Activated gamma-delta T cell treated with Interleukin-2 at 50 U/mL for 16 hours (primary cell): ENCODE results near the gene PAMR1.
"Not testable (repeated sequence)": the region's sequence is repeated elsewhere in the genome, so short reads cannot be mapped to it uniquely, and the experiment has no call there.

Source experiments
- DNase-seq: peaks from one replicate; pipeline ENCODE4 v3.0.0-alpha.2; 2020

The PAMR1 gene

DNA sequence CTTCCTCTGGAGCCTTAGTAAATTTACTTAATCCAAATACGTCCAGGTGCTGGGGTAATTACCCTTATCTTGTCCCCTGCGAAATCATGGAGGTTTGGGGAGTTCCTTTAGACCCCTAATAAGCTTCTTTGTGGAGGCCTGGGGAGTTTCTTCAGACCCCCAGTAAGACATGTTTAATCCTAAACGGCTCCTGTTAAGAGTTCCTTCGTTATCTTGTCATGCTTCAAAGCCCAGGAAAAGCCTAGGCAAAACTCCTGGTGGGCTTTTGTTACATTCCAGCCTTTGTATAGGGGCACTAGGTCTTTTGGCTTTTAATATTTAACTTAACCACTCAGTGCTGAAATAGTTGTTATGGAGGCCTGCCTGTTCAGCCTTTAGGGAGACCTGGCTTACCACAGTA is 18.1 kb upstream of the PAMR1 start:
- DNase-seq, result no peak

DNA sequence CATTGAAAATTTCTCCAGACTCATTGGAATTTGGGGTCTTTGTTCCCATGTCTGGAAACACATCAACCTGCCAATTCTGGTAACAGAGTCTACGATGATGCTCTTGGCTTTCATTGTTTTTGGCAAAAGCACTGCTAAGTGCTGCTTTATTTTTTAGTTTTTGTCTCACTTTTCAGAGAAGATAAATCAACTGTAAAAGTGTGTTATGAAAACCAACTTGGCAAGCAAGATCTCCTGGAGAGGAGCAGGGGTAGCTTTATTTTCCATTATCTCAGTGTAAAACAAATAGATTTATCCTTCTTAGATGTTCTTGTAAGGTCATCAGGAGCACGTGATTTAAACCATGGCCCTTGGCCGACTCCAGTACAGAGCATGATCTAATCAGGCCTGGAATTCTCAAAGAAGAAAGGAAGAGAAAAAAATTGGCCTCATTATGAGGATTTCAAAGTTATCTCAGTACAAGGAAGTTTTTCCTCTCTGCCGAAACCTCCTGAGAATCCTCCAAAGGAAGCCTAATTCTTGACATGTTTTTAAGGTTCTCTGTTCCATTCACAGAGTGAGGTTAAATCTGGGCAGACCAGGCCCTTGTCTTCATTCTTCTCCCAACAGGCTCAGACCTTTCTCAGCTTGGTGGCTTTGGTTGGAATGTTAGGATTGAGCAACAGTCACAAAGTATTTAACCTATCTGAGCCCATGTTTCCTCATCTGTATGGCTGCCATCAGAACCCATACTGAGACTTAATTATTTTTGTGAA is 16.4 kb upstream of the PAMR1 start:
- no peak for DNase-seq

DNA sequence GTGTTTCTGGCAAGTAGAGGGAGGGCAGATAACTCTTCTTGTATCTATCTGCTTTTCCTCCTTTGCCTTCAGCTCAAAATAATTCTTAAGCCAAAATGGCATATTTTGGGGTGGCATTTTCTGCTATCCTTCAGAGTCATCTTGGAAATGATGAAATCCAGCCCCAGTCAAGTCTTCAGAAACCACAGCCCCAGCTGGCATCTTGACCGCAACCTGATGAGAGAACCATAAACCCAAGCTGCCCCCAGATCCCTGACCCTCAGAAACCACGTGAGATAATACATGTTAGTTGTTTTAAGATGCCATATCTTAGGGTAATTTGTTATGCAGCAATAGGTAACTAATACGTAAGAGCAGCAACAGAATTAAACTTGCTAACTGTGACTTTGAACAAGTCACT is 15.1 kb upstream of the PAMR1 start:
- no peak for DNase-seq

DNA sequence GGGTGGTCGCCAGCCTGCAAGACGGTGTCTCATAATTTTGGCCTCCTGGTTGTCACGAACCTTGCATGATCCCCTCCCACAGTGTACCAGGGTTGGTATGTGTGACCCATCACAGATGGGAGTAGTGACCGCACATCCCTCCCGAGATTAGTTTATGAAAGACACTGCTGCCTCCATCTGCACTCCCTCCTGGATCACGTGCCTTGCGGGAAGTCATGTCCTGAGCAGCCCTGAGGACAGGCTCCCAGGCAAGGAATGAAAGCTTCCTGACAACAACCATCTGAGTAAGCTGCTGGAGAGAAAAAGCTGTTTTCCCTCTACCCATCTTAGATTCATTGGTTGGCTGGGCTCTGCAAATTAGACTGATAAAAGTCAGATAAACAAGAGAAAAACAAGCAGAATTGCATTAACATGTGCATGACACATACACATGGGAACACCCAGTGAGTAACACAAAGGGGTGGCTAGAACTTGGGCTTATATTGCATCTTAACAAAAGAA is 14.4 kb upstream of the PAMR1 start:
- no peak for DNase-seq

DNA sequence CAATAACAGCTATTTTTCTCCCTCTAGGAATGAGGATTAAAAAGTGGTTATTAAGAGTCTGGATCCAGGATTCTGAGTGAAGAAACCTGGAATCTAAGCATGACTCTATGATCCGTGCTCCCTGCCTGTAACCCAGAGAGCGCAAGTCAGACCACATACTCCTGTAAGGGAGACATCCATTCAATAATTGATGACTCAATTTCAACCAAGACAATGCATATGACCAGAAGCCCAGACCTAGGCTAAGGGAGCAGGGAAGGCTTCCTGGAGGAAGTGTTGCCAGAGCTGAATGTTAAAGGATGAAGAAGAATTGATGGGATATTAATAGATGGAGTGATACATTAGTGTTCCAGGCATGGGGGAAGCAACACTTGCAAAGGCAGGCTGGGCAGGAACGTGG is 13.8 kb upstream of the PAMR1 start:
- no peak for DNase-seq

DNA sequence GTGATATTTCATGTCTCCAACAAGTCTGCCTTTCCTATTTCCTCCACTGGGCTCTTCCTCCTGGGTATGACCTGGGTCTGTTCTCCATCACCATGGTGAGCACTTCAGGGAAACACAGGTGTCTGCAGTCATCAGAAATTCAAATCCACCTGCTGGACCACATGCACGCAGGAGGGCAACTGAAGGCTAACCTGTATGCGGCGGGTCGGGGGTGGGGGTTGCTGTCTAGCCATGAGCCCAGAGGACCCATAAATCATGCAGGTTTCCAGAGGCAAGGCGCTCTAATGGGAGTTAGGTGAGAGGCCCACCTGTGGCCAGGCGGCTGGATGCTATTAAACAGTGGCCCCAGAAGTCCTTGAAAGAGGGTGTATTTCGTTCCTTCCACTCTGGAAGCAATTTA is 11.1 kb upstream of the PAMR1 start:
- DNase-seq, result no peak

- no peak for DNase-seq
These were observed 5.8 kb upstream of the PAMR1 start for GRCh38 chr11:35531246-35531645.

DNA sequence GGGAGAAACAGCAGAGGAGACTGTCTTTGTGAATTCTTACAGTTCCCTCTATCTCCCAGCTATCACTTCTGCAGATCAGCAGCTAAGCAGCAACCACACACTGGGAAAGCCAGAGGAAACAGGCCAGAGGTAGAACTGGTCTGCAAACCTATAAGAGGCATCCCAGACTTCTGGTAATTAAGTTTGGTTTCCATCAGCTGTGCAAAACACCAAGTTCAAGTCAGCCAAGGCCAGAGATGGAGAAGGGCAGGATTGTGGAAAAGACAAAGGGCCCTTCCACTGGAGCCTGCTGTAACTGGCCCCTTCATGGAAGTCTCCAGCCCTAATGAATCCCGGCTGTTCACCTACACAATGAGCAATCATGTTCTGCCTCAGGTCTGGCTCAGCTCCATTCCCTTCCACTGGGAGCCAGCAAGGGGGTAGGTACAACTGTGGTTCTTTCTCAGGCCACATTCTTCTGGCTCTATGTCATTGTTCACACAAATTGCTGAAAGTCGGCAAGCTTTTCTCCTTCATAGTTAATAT is 4.6 kb upstream of the PAMR1 start:
- no peak for DNase-seq

DNA sequence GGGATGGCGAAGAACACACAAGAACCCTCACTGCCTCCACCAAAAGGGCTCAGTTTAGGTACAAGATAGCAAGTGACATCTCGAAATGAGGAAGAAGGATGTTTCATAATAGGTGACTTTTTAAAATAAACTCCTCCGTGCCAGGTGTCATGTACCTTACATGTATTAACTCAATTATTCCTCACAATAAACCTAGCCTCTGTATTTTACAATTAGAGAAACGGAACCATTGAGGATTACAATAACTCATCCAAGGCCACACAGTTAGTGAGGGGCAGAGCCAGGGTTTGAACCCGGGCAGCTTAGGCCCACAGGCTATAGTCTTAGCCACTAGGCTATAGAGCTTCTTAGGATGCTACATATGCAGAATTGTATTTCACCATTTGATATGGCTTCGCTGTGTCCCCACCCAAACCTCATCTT is 965 bp upstream of the PAMR1 start:
- DNase-seq, result no peak

DNA sequence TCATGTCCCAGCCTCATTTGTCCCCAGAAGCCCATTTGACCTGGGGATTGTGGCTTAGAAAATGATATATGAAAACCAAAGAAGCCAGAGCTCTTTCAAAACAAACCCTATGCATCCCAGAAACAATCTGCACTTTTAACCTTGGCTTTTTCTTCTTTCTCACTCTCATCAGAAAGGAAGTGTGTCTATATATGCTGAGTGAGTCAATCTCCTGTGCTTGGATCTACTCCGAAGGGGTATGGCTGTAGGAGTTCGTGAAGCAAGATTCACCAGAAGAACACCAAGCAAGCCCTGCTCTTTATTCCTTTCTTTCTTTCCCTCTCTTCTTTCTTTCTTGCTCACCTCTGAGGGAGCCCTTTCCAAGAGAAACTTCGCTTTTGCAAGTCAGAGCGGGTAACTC is 636 bp downstream of the PAMR1 start:
- DNase-seq, result no peak

GRCh38 chr11:35523861-35524260 is 1.6 kb downstream of the PAMR1 start:
- DNase-seq, result no peak

DNA sequence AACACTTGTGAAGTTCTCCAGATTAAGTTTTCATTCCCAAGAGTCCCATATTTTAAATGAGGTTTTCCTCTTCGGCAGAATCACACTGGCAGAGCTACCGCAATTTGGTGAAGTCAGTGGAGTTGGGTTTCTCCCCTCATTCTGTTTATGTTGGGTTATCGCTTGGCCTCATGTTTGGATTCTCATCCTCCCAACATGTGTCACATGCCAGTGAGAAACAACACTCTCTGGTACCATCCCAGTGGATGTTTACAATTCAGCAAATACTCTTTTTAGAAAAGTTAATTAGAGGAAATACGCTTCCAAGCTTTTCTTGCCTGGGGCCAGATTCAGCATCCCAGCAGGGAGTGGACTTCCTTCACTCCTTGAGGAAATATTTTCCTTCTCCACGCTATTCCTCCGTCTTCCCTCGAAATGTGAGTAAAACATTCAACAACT is 2.1 kb downstream of the PAMR1 start:
- no peak for DNase-seq

DNA sequence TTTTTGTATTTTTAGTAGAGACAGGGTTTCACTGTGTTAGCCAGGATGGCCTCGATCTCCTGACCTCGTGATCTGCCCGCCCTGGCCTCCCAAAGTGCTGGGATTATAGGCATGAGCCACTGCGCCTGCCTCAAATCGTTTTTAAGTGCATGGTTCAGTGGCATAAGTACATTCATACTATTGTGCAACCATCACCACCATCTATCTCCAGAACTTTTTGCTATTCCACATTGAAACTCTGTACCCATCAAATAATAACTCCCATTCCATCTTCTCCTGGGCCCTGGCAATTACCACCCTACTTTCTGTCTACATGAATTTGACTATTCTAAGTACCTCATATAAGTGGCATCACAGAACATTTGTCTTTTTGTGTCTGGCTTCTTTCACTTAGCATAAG is 3.3 kb downstream of the PAMR1 start:
- not testable (repeated sequence) for DNase-seq

DNA sequence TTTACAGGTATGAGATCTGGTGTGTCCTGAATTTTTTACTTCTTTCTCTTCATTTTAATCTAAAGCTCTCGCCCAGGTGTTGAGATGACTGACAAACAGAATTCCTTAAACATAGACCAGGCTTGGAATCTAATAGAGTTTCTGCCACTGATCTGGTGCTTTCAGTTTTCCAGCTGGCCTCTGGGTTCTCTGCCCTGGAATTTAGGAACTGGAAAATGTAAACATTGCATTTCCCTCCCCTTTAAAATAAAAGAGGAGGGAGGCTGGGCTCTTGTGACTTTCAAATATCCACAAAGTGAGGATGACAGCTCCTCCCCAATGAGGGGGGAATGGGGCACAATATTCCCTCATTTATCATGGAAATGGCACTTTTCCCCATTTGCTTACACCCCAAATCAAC is 5.0 kb downstream of the PAMR1 start:
- DNase-seq, result no peak

- no peak for DNase-seq
These were observed 6.7 kb downstream of the PAMR1 start for GRCh38 chr11:35518766-35519165.

GRCh38 chr11:35517481-35517880 is 7.9 kb downstream of the PAMR1 start:
- DNase-seq, result no peak

DNA sequence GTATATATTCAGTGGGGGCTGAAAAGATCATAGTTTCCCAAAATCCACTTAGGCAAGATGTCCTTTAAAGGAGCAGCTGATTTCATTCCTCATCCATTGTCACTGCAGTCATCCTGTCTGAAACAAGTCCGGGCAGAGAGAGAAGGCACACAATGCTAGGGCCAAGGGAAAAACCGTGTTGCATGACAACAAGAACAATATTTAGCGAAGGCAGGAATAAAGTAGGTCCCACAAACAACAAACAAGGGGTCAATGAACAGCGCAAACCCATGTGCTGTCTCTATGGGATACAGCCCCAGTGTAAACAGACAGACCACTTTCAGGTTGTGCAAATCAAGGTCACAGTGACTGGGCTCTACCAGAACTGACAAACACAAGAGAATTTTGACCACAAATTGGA is 9.0 kb downstream of the PAMR1 start:
- DNase-seq, result no peak

DNA sequence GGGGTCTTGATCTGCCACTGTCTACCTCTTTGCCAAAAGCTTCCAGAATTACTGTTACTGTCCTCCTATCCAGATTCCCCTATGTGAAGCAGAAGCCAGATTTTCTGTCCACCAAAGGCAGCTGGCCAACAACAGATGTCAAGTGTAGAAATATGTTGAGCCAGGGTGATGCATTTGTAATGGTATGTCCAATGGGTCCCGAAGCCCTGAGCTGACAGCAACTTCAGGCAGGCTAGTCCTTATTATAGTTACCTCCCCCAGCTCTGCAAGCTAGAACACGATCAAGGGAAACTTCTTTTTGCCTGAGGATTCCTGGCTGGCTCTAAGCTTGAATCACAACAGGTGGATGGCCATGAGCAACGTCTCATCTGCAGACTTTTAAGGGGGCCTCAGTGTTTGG is 10.2 kb downstream of the PAMR1 start:
- DNase-seq, result no peak

GRCh38 chr11:35514481-35514880 is 10.9 kb downstream of the PAMR1 start:
- DNase-seq, result no peak

GRCh38 chr11:35511666-35512065 is 13.8 kb downstream of the PAMR1 start:
- DNase-seq, result no peak

DNA sequence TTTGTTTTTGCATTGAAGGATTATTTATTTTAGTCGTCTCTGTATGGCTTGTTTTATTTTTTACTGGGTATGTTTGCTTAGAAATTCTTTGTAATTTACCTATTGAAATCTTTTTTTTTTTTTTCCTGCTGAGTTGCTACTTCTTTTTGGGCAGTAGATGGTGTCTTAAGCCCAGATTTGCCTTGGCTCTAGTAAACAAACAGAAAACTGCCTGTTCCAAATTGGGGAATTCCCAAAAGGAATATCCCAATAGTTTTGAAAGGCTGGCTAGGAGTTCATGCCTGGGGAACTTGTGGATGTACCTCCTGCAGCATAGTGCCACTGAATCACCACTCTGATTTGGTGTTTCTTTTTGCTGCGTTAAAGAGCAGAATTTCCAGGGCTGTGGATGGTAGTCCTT is 17.7 kb downstream of the PAMR1 start:
- DNase-seq, result no peak

DNA sequence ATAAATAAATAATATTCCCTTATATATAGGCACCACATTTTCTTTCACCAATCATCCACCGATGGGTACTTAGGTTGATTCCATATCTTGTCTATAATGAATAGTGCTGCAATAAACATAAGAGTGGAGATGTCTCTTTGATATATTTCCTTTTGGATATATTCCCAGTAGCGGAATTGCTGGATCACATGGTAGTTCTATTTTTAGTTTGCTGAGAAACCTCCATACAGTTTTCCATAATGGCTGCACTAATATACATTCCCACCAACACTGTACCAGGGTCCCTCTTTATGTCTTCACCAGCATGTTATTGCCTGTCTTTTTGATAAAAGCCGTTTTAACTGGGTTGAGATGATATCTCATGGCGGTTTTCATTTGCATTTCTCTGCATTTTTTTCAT is 23.6 kb downstream of the PAMR1 start:
- no peak for DNase-seq

DNA sequence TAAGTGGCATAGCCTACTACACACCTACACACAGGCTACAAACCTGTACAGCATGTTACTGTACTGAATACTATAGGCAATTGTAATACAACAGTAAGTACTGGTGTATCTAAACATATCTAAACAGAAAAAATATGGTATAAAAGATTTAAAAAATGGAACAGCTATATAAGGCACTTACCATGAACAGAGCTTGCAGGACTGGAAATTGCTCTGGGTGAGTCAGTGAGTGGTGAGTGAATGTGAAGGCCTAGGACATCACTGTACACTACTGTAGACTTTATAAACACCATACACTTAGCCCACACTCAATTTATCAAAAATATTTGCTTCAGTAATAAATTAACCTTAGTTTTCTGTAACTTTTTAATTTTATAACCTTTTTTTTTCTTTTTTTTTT is 24.7 kb downstream of the PAMR1 start:
- DNase-seq, result no peak

GRCh38 chr11:35496416-35496815 is 29.0 kb downstream of the PAMR1 start:
- no peak for DNase-seq

DNA sequence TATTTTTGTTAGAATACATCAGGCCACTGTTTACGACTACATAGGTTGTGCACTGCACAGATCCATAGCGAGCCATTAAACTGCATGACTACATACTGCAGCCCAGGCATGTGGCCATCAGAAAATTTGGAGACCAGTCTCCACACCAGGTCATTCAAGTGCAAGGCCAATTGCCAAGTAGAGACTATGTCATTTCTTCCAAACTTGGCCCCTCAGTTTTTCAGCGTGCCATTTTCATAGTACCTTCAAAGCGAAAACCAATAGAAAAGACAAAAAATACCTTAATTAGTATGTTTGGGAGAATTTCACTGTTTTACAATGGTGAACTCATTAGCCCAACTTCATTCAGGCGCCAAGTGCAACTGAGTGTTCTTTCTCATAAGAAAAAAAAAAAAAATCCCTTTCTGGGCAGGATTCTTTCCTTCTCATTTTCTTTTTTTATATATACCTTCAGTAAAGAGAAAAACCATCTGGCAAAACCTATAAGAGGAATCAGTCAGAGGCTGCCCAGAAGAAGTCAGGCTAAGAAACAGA is 30.4 kb downstream of the PAMR1 start:
- DNase-seq, result no peak
